ENCODE data around the gene C22orf15.

Gene C22orf15

DNA sequence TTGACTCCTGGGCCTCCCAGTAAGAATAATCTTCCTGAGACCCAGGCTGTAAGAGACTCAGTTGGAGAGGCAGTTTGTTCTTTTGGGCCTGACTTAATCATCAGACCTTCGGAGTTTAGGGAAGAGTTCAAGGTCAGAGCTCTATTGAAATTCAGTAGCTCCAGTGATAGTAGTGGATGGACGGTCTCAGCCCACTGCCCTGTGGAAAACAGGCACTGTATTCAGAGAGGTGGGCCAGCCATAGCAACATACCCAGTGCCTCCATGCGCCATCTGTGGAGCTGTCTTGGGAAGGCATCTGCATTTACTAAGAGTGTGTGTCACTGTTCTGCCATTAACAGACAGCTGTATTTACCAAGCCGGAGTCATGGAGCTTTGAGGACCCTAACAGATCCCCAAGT, 26.8 kb downstream of the C22orf15 start:
- no peak for DNase-seq

DNA sequence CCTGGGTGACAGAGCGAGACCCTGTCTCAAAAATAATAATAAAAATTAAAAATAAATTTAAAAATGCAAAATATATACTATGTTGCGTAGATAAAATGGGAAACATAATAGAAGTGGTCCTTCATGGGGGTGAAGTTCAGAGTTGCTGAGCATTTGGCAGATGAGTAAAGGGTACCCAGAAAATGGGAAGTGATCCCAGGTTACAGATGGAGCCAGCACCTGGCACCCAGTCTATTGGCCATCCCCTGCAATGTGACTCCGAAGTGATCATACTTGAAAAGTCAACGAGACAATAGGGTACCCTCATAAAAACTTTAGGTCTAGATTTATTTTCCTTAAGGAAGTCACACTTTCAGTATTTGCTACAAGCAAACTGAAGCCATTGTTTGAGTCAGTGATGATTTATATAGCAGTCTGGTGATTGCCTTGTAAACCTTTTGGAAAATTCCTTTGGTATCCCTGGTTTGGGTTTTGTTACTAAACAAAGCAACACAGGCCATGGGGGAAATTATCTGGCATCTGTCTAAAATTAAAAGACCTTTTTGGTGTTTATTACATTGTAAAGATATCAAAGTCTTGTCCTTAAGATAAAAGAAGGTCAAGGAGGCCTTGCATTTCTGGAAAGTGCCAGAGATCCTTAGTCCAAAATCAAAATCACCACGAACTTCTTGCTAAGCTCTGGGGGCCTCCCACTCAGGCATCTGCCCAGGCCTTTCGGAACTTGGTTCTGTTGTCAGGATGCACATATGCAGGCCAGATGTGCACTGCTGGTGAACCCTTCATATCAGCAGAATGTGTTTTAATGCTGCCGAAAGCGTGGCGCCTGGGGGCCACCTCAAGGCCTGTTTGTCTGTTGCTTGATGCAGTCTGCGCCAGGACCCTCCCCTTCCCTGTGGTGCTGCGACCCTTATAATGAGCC, 28.3 kb downstream of the C22orf15 start:
- DNase-seq, result no peak

DNA sequence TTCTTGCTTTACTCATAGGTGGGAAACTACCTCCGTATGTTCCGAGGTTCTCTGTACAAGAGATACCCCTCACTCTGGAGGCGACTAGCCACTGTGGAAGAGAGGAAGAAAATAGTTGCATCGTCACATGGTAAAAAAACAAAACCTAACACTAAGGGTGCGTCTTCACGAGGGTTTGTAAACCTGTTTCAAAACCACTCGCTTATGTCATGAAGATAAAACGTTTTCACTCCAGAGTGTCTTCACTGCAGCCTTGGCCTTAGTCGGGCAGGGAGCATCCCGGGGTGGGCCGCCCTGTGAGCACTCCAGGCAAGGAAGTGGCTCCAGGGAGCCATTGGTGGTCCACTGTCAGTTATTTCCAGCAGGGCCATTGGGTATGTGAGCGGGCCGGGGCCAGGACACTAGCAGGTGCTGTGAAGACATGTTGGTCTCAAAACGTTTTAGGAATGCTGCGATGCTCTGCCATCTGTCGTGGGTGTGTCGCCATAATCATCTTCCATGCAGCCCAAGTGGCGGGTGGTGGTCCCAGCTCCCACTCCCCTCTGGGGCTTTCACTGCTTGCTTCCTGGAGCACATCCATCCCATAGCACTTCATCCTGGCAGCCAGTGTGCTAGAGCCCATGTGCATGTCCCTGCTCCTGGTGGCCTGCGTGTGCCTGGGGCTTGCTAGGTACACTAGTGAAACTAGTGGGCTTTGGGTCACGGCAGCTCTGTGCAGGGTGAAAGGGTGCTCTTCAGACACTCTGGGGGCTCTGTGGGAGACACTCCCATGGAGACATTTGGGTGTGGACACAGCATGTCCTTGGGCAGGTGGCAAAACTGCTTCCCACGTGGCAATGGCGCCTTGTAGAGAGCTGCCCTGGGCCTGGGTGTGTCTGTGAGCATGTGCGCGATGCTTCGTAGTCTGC, 29.2 kb downstream of the C22orf15 start:
- no peak for DNase-seq

DNA sequence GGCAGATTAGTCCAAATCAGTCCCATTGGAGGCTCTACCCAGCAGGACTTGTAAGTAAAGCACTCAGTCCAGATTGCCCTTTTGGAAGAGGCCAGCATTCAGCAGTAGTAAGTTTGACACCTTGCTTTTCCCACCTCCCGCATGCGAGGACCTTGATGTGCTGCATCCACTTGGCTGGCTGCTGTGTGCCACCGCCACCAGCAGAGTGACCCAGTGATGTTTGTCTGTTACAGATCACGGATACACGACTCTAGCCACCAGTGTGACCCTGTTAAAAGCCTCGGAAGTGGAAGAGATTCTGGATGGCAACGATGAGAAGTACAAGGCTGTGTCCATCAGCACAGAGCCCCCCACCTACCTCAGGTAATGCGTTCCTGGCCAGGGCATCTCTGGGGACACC, 30.5 kb downstream of the C22orf15 start:
- no peak for DNase-seq

DNA sequence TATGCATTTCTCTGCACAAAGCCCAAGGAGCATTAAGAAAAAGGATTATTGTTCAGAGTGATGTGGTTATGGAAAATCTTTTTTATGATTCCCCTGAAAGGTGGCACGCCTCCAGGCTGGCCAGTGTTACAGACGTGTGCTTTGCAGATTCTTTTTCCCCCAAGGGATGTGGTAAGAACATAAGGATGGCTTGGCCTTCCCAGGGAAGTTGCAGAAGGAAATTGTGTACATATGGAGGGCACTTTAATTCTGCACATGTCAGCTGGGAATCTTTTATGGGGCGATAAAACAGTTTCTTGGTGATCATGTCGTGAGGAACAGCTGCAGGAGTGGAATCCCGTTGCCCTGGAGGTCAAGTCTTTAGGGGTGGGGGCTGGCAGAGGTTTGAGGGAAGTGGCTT, 33.7 kb downstream of the C22orf15 start:
- no peak for DNase-seq

DNA sequence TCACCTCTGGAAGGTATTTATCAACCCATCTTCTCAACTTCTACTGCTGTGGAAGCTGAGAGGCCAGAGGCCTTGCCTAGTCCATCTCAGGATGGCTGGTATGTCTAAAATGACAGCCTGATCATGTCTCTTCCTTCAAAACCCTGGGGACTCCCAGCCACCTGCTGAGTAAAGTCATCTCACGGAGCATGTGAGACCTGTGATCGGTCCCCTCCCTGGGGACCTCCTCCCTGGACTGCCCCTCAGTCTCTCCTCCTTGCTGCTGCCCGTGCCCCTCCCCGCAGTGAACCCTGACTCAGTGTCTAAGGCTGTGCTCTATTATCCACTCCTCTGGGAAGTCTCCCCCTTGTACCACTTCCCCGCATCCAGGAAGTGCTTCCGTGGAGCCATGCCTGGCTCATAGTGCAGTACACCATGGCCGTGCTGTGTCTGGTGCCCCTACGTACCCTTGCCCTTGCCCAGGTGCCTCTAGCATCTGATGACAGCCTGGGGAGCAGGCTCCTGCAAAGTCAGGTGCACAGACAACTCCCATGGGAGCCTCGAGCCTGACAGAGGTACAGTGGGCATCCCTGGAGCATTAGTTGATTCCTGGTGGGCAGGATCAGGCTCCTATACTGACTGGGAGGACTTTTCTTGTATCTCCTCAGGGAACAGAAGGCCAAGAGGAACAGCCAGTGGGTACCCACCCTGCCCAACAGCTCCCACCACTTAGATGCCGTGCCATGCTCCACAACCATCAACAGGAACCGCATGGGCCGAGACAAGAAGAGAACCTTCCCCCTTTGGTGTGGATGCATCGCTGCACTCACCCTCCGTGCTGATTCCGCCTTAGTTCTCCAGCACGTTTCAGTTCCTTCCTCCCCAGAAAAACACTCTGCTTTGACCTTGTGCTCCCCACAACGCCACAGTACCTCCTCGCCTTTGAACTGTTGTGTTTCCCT, 37.8 kb downstream of the C22orf15 start:
- DNase-seq, result no peak

DNA sequence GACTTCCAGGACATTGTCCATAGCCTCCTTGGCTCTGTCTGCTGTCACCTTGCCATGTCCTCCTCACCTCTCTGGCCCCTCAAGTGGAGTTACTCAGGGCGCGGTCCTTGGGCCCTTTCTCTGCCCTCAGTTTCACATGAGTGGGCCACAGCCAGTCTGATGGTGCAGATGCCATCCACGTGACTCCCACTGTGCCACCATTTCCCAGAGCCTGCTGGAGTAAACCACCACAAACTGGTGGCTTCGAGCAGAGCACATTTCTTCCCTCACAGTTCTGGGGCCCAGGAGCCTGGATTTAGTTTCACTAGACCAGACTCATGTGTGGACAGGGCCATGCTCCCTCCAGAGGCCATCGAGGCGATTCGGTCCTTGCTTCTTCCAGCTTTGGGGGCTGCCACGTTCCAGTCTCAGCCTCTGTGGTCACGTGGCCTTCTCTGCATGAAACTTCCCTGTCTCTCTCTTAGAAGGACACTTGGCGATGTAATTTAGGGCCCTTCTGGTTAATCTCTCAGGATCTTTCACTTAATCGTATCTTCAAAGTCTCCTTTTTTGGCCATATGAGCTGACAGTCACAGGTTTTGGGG, 38.5 kb downstream of the C22orf15 start:
- no peak for DNase-seq

DNA sequence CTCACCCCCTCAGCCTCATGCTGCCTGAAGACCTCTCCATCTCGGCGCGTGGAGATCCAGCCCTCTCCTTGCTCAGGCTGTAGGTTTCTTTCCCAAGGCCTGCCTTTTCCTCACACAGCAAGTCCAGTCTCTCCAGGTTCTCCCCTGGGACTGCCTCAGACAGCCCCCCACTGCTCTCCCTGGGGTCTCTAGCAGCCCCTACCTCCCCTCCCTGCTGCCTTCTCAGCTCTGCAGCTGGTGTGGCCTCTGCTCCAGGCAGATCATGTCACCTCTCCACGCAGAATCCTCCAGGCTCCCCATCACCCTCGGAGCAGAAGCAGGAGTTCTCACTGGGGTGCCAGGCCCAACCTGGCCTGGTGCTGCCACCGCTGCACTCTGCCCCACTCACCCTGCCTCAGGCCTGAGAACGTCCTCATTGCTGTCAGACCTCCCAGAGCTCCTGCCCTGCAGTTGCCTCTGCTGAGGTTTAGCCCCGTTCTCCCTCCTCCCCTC, 39.1 kb downstream of the C22orf15 start:
- DNase-seq, result no peak

DNA sequence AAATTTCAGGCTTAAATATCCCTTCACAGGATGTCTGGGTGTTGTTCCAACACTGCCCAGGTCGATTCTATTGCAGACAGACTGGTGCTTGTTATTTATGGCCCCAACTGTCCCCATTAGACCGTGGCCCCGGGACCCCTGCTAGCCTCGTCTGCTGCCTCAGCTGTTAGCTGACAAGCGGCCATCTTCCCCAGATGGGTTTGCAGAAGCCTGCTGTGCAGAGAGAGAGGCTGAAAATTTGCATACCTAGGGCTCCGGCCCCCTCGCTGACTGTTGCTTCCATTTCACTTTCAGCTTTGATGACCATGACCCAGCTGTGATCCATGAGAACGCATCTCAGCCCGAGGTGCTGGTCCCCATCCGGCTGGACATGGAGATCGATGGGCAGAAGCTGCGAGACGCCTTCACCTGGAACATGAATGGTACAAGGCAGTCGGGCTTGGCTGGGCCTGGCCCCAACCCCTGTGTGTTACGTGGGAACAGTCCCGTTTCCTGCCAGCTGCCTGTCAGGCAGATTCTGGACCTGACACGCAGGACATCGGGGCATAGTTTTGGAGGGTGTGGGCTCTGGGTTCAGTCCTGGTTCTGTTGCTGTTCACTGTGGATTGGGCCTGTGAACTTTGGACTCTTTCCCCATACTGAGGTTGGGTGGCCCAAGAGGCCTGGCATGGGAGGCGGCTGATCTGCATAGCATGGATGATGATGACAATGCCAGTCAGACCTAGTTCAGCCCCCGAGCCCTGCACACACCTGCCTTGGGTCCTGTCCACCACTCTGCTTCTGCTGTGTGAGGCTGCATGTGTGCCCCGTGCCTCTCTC, 40.4 kb downstream of the C22orf15 start:
- no peak for DNase-seq

DNA sequence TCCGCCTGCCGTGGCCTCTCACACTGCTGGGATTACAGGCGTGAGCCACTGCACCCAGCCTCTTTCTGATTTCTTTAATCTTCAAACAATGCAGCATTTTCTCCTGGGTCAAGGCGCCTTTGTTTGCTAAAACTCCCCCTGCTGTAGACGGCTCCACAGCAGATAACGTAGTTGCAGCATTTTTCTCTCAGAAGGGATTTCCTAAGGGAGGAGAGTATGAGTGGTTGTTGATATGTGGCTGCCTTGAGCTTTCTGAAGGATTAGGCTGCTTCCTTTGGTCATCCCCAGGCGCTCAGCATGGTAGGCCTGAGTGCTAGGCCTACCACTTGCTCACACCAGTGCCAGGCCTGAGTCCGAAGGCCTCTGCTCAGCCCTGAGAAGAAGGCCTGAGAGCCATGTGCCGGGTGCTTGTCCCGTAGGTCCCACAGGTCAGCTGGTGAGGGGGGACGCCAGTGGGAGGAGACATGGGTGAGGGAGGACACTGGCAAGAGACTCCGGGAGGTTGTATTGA, 42.0 kb downstream of the C22orf15 start:
- no peak for DNase-seq

DNA sequence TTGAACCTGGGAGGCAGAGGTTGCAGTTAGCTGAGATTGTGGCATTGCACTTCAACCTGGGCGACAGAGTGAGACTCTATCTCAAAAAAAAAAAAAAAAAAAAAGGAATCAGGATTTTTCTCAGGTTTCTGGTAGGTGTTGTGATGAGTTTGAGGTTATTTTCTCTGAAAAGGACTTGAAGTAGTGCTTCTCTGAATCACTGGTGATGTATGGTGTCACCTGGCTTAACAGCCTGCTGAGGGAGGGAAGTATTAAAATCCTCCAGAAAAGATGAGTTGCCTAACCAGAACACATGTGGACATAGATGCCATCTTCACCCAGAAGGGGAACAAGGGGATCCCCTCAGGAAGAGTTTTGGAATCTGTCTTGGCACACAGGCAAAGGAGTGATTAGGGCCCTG, 44.0 kb downstream of the C22orf15 start:
- no peak for DNase-seq

DNA sequence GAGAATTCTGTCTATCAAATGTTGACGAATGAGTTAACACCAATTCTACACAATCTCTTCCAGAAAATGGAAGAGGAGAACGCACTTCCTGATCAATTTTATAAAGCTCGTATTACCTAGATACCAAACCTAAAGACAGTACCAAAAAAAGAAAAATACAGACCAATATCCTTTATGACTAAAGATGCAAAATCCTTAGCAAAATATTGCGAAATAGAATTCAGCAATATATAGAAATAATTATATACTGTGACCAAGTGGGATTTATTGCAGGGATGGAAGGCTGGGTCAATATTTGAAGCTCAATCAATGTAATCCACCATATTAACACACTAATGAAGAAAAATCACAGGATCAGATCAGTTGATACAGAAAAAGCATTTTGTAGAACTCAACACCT, 49.6 kb downstream of the C22orf15 start:
- no peak for DNase-seq
